Mammary epithelial cell (primary cell): ENCODE data around the gene RNF111.

Experiments used
- EZH2 ChIP-seq: IDR thresholded peaks from 2 replicates; pipeline ENCODE4 v1.6.1; 2012; ENCODE audit warnings: low read length, inconsistent platforms, borderline replicate concordance
- TF ChIP-seq, protein P1 (sequence below), 2 donors: IDR thresholded peaks in 1 of 2; conservative IDR thresholded peaks in 1 of 2; 2 replicates each; pipeline ENCODE4 v1.5.1; 2011 to 2012; ENCODE audit warnings: inconsistent platforms in 2 of 2, low read length in 2 of 2, mild to moderate bottlenecking in 2 of 2, control low read depth in 1 of 2, low read depth in 1 of 2; ENCODE audit not compliant: insufficient read depth in 1 of 2; ENCODE audit errors: extremely low read depth in 1 of 2

DNA sequence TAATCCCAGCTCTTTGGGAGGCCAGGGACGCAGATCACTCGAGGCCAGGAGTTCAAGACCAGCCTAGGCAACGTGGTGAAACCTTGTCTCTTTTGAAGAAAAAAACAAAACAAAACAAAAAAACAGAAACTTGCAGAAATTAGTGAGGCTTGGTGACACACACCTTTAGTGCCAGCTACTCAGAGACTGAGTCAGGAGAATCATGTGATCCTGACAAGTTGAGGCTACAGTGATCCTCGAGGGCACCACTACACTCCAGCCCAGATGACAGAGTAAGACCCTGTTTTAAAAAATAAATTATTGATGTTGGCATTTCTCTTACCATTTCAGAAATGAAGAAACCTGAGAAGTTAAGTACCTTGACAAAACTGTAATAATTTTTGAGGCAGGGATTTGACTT is 72.9 kb downstream of the RNF111 start:
- TF ChIP-seq, protein P1, sequence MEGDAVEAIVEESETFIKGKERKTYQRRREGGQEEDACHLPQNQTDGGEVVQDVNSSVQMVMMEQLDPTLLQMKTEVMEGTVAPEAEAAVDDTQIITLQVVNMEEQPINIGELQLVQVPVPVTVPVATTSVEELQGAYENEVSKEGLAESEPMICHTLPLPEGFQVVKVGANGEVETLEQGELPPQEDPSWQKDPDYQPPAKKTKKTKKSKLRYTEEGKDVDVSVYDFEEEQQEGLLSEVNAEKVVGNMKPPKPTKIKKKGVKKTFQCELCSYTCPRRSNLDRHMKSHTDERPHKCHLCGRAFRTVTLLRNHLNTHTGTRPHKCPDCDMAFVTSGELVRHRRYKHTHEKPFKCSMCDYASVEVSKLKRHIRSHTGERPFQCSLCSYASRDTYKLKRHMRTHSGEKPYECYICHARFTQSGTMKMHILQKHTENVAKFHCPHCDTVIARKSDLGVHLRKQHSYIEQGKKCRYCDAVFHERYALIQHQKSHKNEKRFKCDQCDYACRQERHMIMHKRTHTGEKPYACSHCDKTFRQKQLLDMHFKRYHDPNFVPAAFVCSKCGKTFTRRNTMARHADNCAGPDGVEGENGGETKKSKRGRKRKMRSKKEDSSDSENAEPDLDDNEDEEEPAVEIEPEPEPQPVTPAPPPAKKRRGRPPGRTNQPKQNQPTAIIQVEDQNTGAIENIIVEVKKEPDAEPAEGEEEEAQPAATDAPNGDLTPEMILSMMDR (conservative IDR thresholded peaks at IDR 0.05 in 1 of 2, IDR thresholded peaks at IDR 0.05 in 1 of 2; ENCODE audit: extremely low read depth in 1 of 2, insufficient read depth in 1 of 2, low read depth in 1 of 2, low read length in 2 of 2): no peak
- no peak for TF ChIP-seq EZH2
